Fibroblast of lung (primary cell): ENCODE measurements around the gene MYO10. TPM values are rescaled to one million over a fixed set of nuclear protein-coding genes. Genes with fewer than 3 reads are reported as not detected.

Source experiments
- DNase-seq, 2 donors: peaks; one replicate each; pipeline versions ENCODE4 v3.0.0 to v3.0.0-alpha.2; 2010; ENCODE audit warnings: low read depth in 2 of 2
- H2AFZ ChIP-seq: 2 replicates; pipeline ENCODE4 v1.5.1; 2012; ENCODE audit warnings: low read length, control low read depth, inconsistent platforms
- H3K27ac ChIP-seq: 2 replicates; pipeline ENCODE4 v1.5.1; 2011; ENCODE audit warnings: low read length, control low read depth; ENCODE audit not compliant: insufficient read depth
- H3K27me3 ChIP-seq: 2 replicates; pipeline ENCODE4 v1.5.1; 2011; ENCODE audit warnings: mild to moderate bottlenecking, low read length; ENCODE audit not compliant: control insufficient read depth, insufficient read depth
- H3K36me3 ChIP-seq: 2 replicates; pipeline ENCODE4 v1.5.1; 2011; ENCODE audit warnings: low read length; ENCODE audit not compliant: control insufficient read depth, insufficient read depth
- H3K4me1 ChIP-seq: 2 replicates; pipeline ENCODE4 v1.5.1; 2011; ENCODE audit warnings: low read length; ENCODE audit not compliant: control insufficient read depth, insufficient read depth; ENCODE audit errors: extremely low read depth
- H3K4me2 ChIP-seq: 2 replicates; pipeline ENCODE4 v1.5.1; 2011; ENCODE audit warnings: low read length, control low read depth; ENCODE audit not compliant: insufficient read depth; ENCODE audit errors: extremely low read depth
- H3K4me3 ChIP-seq, 4 experiments: fragments of 200-600 bp in 1 of 4; sonication (generic) in 1 of 4; replicated peaks in 1 of 4; 2 replicates each; pipeline ENCODE4 v1.5.1; 2011 to 2016; ENCODE audit warnings: low read length in 4 of 4, low read depth in 3 of 4, mild to moderate bottlenecking in 3 of 4, control low read depth in 2 of 4, inconsistent platforms in 1 of 4, mixed read lengths in 1 of 4; ENCODE audit not compliant: insufficient read depth in 1 of 4; ENCODE audit errors: control extremely low read depth in 1 of 4
- H3K79me2 ChIP-seq: 2 replicates; pipeline ENCODE4 v1.5.1; 2012; ENCODE audit warnings: mild to moderate bottlenecking, low read length, inconsistent platforms; ENCODE audit not compliant: control insufficient read depth, insufficient read depth
- H3K9ac ChIP-seq: 2 replicates; pipeline ENCODE4 v1.5.1; 2011; ENCODE audit warnings: mild to moderate bottlenecking, low read length, control low read depth; ENCODE audit not compliant: insufficient read depth
- H3K9me3 ChIP-seq: 2 replicates; pipeline ENCODE4 v1.5.1; 2012; ENCODE audit warnings: low read depth, low read length; ENCODE audit not compliant: control insufficient read depth, insufficient read depth
- H4K20me1 ChIP-seq: 2 replicates; pipeline ENCODE4 v1.5.1; 2011; ENCODE audit warnings: low read length; ENCODE audit not compliant: control insufficient read depth, insufficient read depth; ENCODE audit errors: extremely low read depth
- EZH2 ChIP-seq: IDR thresholded peaks from 2 replicates; pipeline ENCODE4 v1.5.1; 2012; ENCODE audit warnings: low read length, control low read depth, mild to moderate bottlenecking; ENCODE audit errors: missing control alignments
- polyA plus RNA-seq, 2 donors: library from polyadenylated mRNA; depleted of rRNA in 1 of 2; stranded (reverse) in 1 of 2; unstranded in 1 of 2; fragments of >200 nt; gene quantifications; 2 replicates each; pipeline ENCODE4 v1.2.1, GENCODE V29; 2011 to 2012; ENCODE audit warnings: missing spikeins in 1 of 2
- total RNA-seq: library from RNA; depleted of rRNA; stranded (reverse); fragments of >200 nt; gene quantifications from 2 replicates; pipeline ENCODE4 v1.2.1, GENCODE V29; 2014
- TF ChIP-seq, protein P1 (sequence below), 2 donors: IDR thresholded peaks in 1 of 2; conservative IDR thresholded peaks in 1 of 2; 1 replicate in 1 of 2; 2 replicates in 1 of 2; pipeline ENCODE4 v1.5.1; 2011 to 2012; ENCODE audit warnings: low read length in 2 of 2, control low read depth in 1 of 2, inconsistent platforms in 1 of 2, low read depth in 1 of 2, mild to moderate bottlenecking in 1 of 2

Gene MYO10
- total and polyA plus RNA-seq, 2 donors (not counting 1 experiment from before 2014, with no cell fraction given) = 16.6 to 82.2 TPM

- H3K79me2 ChIP-seq = no peaks in the 10 kb centered on the region
- DNase-seq = peak; percentile 79 to 99
- H3K9ac ChIP-seq = no peak overlapping the region
- H3K4me1 ChIP-seq = peaks cover 3% of the 10 kb centered on the region
- H3K36me3 ChIP-seq = no peaks in the 10 kb centered on the region
- TF ChIP-seq, protein P1, sequence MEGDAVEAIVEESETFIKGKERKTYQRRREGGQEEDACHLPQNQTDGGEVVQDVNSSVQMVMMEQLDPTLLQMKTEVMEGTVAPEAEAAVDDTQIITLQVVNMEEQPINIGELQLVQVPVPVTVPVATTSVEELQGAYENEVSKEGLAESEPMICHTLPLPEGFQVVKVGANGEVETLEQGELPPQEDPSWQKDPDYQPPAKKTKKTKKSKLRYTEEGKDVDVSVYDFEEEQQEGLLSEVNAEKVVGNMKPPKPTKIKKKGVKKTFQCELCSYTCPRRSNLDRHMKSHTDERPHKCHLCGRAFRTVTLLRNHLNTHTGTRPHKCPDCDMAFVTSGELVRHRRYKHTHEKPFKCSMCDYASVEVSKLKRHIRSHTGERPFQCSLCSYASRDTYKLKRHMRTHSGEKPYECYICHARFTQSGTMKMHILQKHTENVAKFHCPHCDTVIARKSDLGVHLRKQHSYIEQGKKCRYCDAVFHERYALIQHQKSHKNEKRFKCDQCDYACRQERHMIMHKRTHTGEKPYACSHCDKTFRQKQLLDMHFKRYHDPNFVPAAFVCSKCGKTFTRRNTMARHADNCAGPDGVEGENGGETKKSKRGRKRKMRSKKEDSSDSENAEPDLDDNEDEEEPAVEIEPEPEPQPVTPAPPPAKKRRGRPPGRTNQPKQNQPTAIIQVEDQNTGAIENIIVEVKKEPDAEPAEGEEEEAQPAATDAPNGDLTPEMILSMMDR (conservative IDR thresholded peaks at IDR 0.05 in 1 of 2, IDR thresholded peaks at IDR 0.05 in 1 of 2; ENCODE audit: low read depth in 1 of 2, low read length in 2 of 2) = no peak
- no peak for TF ChIP-seq EZH2
- no peak overlapping the region for H3K4me3 ChIP-seq
- no peaks in the 10 kb centered on the region for H3K9me3 ChIP-seq
- no peaks in the 10 kb centered on the region for H4K20me1 ChIP-seq
- H3K27me3 ChIP-seq = no peaks in the 10 kb centered on the region
- peak overlapping the region; percentile 77 for H3K27ac ChIP-seq
- H2AFZ ChIP-seq = peak overlapping the region; percentile 55
- peak overlapping the region; percentile 45 for H3K4me2 ChIP-seq
Measured at GRCh38 chr5:16957304-16958196, 21.5 kb upstream of the MYO10 start.

DNA sequence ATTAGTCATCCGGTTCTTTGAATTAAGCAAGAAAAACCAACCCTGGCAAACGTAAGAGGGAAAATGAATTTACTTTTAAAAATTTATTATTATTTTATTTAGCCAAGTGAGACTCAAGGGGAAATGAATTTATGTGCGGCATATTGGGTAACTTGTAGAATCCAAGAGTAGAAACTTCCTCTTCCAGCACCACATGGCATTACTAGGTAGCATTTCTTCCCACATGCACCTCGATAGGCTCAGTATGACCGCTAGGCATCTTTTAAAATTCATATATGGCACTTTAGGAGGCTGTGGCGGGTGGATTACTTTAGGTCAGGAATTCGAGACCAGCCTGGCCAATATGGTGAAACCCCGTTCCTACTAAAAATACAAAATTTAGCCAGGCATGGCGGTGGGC is 17.6 kb upstream of the MYO10 start:
- Histone ChIP-seq H4K20me1 (no peaks in the 10 kb centered on the region), H3K27ac (no peak overlapping the region), H3K36me3 (no peaks in the 10 kb centered on the region), H3K79me2 (no peaks in the 10 kb centered on the region), H3K9ac (no peak overlapping the region), H3K27me3 (no peaks in the 10 kb centered on the region), H2AFZ (no peak overlapping the region), H3K4me1 (peaks cover 3% of the 10 kb centered on the region), H3K4me3 (no peak overlapping the region), H3K9me3 (no peaks in the 10 kb centered on the region), H3K4me2 (no peak overlapping the region)
- TF ChIP-seq EZH2 = no peak
- TF ChIP-seq, protein P1 (conservative IDR thresholded peaks at IDR 0.05 in 1 of 2, IDR thresholded peaks at IDR 0.05 in 1 of 2; ENCODE audit: low read depth in 1 of 2, low read length in 2 of 2) = no peak
- no peak for DNase-seq

DNA sequence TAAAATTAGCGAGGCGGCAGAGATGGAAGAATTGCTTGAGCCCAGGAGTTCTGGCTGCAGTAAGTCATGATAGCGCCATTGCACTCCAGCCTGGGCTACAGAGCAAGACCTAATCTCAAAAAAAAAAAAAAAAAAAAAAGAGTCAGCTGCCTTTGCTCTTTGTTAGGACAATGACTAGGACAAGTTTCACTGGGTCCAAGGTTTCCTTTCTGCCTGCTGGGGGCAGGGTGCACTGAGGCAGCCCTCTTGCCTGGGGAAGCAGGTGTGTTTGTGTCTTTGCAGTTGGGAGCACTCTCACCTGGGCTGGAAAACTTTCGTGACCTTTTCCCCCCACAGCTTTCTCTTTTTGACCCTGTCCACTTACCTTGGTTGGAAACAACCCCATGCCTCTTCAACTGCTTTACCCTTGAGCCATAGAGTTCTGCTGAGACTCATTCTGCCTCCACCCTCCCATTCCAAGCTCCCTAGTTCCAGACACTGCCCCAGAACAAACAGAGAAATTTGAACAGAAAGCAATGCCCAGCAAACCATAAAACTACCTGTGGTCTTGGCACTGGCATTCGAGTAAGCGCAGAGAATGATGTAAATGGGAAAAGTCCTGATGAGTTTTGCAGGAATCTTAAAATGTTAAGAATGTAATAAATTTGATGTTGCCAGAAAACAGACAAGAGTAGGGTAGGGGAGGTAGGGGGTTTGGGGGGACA is 17.0 kb upstream of the MYO10 start:
- Histone ChIP-seq H3K27ac (no peak overlapping the region), H3K9ac (no peak overlapping the region), H3K4me2 (no peak overlapping the region), H2AFZ (no peak overlapping the region), H3K9me3 (no peaks in the 10 kb centered on the region), H3K4me3 (no peak overlapping the region), H3K27me3 (no peaks in the 10 kb centered on the region), H3K36me3 (no peaks in the 10 kb centered on the region), H4K20me1 (no peaks in the 10 kb centered on the region), H3K4me1 (peaks cover 3% of the 10 kb centered on the region), H3K79me2 (no peaks in the 10 kb centered on the region)
- TF ChIP-seq, protein P1 (conservative IDR thresholded peaks at IDR 0.05 in 1 of 2, IDR thresholded peaks at IDR 0.05 in 1 of 2; ENCODE audit: low read depth in 1 of 2, low read length in 2 of 2) = no peak
- TF ChIP-seq EZH2 = no peak
- DNase-seq = no peak
